ENCODE measurements around the gene HACD4.

Gene HACD4

GRCh38 chr9:21031091-21031807 is at the start of gene HACD4:
TSS of gene HACD4 (minus strand) at chr9:21031640. CDS start at chr9:21031590, 50 bp downstream.
- no peak for DNase-seq

- no peak for DNase-seq
These were observed 49.4 kb upstream of the HACD4 start for GRCh38 chr9:21080793-21081192.

GRCh38 chr9:21078702-21079101 is 47.3 kb upstream of the HACD4 start:
- no peak for DNase-seq

GRCh38 chr9:21077781-21078180 is 46.3 kb upstream of the HACD4 start, which contains the start of gene IFNB1:
TSS of gene IFNB1 (minus strand) at chr9:21077942. CDS start at chr9:21077869, 73 bp downstream.
- DNase-seq: no peak

GRCh38 chr9:21075484-21075883 is 44.0 kb upstream of the HACD4 start:
- no peak for DNase-seq

GRCh38 chr9:21070906-21071305 is 39.5 kb upstream of the HACD4 start:
- no peak for DNase-seq

GRCh38 chr9:21070171-21070571 is 38.7 kb upstream of the HACD4 start:
- no peak for DNase-seq

GRCh38 chr9:21060919-21061561 is 29.6 kb upstream of the HACD4 start:
- no peak for DNase-seq

- DNase-seq: no peak
These were observed 25.5 kb upstream of the HACD4 start for GRCh38 chr9:21056931-21057330.

GRCh38 chr9:21053851-21054250 is 22.4 kb upstream of the HACD4 start:
- no peak for DNase-seq

- DNase-seq: no peak
These were observed 15.8 kb upstream of the HACD4 start for GRCh38 chr9:21047281-21047691.

GRCh38 chr9:21043841-21044240 is 12.4 kb upstream of the HACD4 start:
- DNase-seq: no peak

GRCh38 chr9:21042466-21042865 is 11.0 kb upstream of the HACD4 start:
- no peak for DNase-seq

GRCh38 chr9:21039302-21039701 is 7.9 kb upstream of the HACD4 start:
- no peak for DNase-seq

- DNase-seq: no peak
These were observed 5.8 kb upstream of the HACD4 start for GRCh38 chr9:21037278-21037677.

GRCh38 chr9:21031808-21032183 is 356 bp upstream of the HACD4 start:
- DNase-seq: no peak

GRCh38 chr9:21030389-21031035 is 928 bp downstream of the HACD4 start:
- DNase-seq: no peak

GRCh38 chr9:21029661-21030060 is 1.8 kb downstream of the HACD4 start:
- DNase-seq: no peak

- DNase-seq: no peak
These were observed 3.0 kb downstream of the HACD4 start for GRCh38 chr9:21028466-21028865.

- DNase-seq: no peak
These were observed 4.1 kb downstream of the HACD4 start for GRCh38 chr9:21027295-21027694.

- DNase-seq: no peak
These were observed 7.6 kb downstream of the HACD4 start for GRCh38 chr9:21023861-21024260.

- no peak for DNase-seq
These were observed 13.3 kb downstream of the HACD4 start for GRCh38 chr9:21018177-21018576.

- DNase-seq: no peak
These were observed 14.5 kb downstream of the HACD4 start for GRCh38 chr9:21016701-21017491.

All from NCI-H748 treated with DMSO at 0.1 percent for 48 hours (cell line).